ENCODE measurements around the gene GLRA3.
"Not testable (repeated sequence)": the region's sequence is repeated elsewhere in the genome, so short reads cannot be mapped to it uniquely, and the experiment has no call there.

GLRA3 gene

DNA sequence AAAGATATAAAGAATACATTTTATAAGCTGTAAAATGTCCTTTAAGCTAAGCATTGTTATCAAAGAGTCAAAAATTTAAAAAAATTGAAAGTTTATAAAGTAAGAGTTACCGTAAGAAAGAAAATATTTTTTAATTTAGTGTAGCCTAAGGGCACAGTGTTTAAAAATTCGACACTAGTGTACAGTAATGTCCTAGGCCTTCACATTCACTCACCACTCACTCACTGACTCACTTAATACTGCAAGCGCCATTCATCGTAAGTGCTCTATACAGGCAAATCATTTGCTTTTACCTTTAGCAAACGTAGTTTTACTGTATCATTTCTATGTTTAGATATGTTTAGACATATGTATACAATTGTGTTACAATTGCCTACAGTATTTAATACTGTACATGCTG lies 20.2 kb downstream of the GLRA3 start:
- DNase-seq, result no peak

DNA sequence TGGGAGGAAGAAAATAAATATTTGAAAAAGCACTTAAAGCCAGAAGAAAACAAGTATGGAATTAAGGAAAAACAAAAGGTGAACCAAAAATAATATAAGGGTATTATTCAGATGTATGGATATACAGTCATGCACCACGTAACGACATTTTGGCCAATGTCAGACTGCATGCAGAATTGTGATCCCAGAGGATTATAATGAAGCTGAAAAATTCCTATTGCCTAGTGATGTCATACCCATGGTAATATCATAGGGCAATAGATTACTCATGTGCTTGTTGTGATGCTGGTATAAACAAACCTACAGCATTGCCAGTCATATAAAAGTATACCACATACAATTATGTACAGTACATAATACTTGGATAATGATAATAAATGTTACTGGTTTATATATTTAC lies 20.9 kb downstream of the GLRA3 start:
- no peak for DNase-seq

DNA sequence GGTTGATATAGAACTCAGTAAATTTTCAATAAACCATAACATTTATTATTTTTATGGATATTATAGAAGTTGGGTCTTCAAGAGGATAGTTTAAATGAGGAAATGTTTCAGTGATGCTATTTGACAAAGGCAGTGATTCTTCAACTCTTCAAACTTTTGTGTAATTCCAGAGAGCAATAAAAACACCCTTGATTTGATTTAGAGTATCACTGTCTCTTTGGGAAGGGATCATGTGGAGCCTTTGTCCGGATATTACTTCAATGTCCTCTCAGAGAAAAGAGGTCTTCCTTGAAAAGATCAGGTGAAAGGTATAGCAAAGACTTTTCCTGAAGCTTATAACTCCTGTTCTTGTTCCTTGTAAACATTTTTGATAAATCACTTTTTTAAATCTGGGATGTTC lies 23.3 kb downstream of the GLRA3 start:
- no peak for DNase-seq

DNA sequence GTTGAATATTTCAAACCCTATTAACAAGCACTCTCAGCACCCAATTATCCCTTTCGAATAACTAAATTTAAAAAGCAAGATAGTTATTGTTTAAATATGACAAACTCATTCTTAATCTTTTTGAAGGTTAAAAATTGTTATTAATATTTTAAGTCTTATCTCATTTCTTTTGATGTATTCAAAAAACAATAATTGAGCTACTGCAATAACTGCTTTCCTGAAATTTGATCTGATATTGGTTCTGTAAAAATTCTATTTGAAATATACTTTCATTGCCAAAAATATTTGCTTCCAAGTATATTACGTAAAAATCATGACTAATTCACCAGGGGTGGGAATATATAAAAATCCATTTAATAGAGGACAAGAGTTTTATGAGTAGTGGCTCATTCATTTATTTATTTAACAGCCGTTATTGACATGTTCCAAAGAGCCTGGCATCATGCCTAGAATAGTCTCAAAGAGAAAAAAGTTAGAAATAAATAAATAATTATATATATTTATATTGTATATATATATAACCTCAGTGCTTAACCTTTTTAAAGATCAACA lies 34.4 kb downstream of the GLRA3 start:
- no peak for DNase-seq

DNA sequence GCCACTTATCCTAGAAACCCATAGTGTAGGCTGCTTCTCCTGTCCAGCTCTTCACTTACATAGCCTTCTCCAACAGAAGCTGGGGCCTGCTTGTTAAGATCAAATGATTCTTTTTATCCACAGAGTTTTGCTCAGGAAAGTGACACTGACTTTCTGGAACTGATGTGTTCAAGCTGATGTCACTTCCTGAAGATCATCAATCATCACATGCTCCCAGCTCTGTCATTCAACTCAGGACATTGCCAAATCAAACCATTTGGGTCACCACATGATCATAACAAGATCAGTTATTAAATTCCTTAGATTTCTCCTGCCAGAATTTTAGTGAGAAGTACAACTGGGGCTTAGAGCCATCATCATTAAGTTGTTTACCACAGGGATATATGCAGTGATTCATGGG lies 39.4 kb downstream of the GLRA3 start:
- no peak for DNase-seq

DNA sequence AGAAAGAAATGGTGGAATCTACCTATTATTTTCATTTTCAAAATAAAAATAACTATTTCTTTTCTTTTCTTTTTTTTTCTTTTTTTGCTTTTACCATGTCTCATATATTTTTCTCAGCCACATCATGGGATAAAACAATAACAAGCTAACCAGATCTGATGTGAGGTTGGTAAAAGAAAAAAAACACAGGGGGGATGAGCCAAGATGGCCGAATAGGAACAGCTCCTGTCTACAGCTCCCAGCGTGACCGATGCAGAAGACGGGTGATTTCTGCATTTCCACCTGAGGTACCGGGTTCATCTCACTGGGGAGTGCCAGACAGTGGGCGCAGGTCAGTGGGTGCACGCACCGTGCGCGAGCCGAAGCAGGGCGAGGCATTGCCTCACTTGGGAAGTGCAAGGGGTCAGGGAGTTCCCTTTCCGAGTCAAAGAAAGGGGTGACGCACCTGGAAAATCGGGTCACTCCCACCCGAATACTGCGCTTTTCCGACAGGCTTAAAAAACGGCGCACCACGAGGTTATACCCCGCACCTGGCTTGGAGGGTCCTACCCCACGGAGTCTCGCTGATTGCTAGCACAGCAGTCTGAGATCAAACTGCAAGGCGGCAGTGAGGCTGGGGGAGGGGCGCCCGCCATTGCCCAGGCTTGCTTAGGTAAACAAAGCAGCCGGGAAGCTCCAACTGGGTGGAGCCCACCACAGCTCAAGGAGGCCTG lies 50.6 kb downstream of the GLRA3 start:
- DNase-seq, result not testable (repeated sequence)

DNA sequence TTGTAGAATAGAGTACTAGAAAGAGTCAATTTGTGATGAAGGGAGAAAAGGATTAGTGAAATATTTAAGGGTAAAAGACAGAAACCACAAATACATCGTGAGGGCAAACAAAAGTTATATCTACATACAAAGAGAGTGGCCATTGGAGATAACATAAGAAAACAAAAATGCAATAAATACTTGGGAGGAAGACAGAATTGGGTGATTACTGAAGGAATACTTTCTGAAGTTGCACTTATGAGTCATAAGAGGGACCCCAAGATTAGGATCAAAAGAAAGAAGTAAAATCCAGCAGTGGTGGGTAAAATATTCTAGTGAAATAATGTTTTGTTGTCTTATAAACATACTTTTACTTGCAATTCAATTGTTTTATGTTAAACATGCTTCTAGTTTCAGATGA lies 53.7 kb downstream of the GLRA3 start:
- no peak for DNase-seq

DNA sequence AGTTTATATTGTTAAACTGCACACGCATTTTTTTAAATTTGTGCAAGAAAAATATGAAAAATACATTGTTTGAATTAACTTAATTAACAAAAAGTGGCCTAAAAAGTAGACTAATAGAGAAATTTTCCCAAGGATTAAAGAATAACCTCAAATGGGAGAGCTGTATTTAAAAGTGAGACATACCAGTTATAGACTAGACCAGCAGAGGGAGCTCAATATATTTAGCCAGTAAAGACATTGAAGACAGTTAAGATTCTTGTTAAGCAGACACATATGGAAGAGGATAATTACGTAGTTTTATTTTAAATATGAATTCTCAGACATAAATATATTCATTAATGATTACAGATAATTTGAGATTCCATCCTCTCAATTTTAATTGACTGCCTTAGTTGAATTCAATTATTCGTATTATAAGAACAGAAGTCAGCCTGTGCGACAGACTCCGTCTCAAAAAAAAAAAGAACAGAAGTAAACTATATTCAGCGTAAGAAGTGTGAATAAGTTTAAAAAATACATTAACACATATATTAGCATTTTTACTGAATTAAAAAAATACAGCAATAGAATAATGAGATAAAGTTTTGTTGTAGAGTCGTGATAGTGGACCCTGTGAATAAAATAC lies 64.8 kb downstream of the GLRA3 start:
- DNase-seq, result no peak

DNA sequence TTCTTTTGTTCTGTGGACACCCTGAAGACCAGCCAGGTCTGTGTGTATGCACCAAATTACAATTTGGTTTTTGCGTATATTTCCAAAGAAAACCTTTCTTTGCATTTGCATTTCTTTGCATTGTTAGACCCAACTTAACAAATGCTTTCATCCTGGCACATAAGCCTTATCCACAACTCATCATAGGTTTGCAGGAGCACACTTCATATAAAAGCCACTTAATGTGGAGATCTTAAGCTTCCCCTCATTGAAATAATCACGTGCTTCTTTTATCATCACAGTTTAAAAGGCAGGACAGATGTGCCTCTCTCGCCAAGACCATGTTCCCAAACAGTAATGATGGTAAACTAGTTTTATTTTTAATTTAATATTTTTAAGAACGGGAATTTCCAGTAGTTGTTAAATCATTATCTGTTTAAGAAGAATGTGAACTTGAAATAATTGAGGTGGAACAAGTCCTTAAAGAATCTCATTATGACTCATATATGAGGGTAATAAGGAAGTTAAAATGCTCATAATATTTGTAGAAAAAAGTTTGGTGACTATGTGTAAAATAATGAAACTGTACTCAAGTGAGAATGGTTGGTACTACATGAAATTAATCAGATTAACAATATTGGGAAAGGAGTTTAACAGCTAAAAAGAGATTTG lies 65.5 kb downstream of the GLRA3 start:
- DNase-seq, result no peak

DNA sequence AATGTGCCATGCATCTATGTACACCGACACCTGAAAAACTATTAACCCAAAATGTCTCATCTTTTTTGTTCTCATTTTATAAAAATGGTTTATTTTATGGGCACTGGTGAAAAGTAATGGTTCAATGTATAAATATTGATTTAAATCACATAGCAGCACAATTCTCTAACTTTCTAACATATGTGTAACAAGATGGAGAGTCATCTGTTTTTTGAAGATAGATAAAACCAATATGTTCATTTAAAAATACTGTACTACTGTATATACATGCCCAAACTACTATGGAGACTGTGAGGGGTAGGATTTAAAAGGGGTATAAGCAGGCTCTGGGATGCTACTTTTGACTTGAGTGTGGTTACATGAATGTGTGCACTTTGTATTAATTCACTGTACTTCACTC lies 67.6 kb downstream of the GLRA3 start:
- DNase-seq, result no peak

DNA sequence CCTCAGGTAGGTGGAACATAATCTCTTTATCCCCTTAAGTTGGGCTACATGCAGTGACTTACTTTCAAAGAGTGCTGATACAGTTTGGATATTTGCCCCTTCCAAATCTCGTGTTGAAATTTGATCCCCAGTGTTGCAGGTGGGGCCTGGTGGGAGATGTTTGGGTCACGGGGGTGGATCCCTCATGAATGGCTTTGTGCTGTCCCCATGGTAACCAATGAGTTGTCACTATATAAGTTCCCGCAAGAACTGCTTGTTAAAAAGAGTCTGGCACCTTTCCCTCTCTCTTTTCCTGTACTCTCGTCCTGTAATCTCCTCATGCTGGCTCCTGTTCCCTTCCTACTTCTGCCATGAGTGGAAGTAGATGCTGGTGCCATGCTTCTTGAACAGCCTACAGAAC lies 71.3 kb downstream of the GLRA3 start:
- no peak for DNase-seq

DNA sequence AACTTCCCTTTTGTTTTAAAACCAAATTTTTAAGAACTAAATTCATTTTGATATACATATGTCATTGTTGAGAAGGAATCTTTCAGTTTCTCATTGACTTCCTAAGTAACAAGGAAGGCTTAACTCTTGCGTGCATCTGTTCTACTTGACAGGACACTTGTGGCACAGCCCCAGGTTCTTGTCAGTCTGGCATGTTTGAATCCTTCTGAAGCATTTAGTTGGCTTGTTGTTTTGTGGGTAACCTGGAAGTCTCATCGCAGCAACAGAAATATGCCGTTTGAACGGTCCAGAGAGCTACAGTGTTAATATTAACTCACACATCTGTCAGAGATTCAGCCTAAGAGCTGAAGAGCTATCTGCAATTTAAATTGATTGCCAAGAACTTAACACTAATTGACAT lies 76.0 kb downstream of the GLRA3 start:
- no peak for DNase-seq

DNA sequence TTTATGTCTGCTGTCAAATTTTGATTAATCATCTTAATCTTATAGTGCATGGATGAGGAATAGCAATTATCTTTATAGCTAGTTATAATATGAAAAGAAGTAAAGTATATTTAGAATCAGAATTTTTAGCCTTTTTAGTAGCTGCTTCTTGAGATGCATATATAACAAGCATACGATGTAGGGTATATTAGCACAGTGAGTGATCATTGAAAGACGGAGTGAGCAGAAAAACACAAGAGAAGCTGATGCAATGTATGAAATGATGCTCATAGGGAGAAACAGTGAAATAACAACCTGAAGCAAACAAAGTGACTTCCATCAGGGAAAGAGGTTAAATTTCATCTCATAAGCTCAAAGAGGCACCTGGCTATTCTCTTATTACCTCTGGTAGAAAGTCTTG lies 77.0 kb downstream of the GLRA3 start:
- DNase-seq, result no peak

DNA sequence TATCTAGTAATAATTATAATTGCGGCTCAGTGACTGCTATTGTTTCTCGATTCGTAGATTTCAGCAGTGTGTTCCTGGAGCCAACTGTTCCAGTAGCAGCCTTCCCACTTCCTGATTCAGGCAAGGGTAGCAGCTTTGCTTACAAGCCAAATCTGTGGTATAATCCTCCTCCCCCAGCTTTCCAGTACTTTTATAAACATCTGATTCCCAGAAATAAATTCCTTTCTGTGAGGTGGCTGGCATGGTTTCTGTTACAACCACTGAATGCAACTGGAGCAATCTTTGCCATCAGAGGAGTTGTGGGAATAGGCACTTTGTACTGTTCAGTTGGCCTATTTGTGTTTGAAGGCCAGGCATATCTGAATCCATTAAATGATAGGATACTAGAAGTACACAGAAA lies 80.0 kb downstream of the GLRA3 start:
- DNase-seq, result no peak

DNA sequence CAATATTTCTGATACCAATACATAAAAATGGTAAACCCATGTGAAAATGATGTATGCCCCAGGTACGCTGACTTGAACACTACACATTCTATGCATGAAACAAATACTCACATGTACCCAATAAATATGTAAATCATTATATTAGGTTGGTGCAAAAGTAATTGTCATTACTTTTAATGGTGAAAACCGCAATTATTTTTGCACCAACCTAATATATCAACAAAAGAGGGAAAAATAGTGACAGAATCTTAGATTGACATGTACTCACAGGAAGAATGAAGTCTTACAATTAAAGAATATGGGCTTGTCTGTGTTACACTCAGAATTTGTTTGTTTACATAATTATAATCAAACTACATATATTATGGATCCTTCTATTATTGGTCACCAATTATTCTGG lies 82.3 kb downstream of the GLRA3 start:
- no peak for DNase-seq

DNA sequence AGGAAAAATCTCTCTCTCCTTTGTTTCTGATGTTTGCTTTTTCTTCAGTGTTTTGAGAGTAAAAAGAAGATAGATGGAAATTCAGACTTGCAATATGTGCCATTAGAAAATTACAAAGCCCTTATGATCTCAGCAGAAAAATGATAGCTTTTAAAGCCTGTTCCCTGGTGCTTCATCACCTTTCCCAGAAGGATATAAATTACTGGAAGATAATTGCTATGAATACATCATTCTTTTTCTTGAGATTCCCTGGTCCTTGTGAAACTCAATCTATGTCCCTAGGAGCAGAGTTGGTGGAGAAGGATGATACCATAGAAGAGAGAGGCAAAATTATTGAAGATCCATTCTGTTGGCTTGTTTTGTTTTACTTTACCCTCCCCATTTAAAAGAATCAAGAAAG lies 86.5 kb downstream of the GLRA3 start:
- DNase-seq, result no peak

DNA sequence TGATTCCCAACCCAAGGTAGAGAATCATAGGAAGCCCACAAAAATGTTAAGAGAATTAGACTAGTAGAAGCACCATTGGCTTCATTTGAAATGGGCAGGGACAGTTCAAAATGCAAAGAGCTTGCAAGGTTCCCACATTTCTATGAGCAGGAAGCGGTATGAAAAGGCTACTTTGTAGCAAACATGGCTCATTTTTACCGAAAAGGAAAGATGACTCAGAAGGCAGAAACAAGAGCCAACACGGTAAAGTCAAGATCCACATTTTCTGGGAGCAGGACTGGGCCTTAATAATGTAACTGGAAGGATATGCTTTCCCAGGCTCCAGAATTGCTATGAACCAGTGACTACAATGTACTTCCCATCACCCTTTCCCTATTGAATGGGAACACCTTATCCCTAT lies 89.5 kb downstream of the GLRA3 start:
- no peak for DNase-seq

DNA sequence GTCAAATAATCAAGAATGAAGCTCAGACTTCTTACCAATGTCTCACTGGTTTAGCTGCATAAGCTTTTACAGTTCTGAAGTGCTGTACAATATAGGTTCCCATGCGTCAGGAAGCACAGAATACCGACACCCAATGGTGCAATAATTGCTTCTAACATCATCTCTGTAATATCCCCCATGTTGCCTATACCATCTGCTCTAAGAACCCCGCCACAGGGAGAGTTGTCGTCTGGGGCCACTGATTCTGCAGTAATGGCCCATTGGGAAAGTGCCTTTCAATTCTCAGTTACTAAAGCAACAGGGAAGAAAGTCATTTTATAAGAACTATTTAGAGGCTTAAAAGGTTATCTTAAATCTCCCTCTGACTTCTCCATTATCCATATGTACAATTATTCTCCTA lies 94.9 kb downstream of the GLRA3 start:
- no peak for DNase-seq

DNA sequence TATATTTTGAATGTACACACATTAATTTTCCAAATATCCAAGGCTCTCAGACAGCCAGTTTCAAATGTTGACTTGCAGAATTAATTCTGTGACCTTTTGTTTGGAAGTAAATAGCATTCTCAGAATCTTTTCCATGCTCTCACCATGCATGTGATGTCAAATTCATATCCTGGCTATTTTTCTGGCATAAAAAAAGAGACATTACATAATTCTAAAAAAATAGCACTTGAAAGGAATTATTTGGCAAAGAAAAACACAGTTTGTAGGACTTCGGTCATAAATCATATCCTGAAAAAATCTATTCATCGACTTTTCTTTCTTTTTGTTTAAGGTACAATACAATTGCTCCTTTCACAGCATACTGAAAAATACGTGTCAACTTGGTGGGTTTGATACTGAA lies 111.2 kb downstream of the GLRA3 start:
- no peak for DNase-seq

DNA sequence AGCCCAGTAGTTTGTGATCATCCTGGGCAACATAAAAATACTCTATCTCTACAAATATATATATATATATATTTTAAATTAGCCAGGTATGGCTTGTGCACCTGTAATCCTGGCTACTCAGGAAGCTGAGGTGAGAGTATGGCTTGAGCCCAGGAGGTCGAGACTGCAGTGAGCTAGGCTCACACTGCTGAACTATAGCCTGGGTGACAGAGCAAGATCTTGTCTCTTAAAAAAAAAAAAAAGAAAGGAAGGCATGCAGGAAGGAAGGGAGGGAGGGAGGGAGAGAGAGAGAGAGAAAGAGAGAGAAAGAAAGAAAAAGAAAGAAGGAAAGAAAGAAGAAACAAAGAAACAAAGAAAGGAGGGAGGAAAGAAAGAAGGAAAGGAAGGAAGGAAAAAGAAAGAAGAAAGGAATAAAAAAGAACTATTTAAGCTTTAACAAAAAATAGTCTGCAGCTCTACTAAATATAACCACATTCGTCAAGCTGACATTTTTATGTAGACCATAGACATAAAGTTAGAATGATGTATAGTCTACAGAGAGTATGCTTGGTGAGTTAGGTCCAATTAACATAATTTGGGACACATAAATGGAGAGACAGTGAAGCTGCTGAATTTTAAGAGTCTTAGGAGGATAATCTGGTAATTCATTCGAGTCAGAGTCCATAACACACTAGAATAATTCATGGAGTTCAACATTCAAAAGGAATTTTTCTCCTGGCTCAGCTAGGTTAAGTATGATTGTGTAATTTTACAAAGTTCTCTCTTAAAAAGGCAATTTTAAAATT lies 111.9 kb downstream of the GLRA3 start:
- DNase-seq, result no peak

DNA sequence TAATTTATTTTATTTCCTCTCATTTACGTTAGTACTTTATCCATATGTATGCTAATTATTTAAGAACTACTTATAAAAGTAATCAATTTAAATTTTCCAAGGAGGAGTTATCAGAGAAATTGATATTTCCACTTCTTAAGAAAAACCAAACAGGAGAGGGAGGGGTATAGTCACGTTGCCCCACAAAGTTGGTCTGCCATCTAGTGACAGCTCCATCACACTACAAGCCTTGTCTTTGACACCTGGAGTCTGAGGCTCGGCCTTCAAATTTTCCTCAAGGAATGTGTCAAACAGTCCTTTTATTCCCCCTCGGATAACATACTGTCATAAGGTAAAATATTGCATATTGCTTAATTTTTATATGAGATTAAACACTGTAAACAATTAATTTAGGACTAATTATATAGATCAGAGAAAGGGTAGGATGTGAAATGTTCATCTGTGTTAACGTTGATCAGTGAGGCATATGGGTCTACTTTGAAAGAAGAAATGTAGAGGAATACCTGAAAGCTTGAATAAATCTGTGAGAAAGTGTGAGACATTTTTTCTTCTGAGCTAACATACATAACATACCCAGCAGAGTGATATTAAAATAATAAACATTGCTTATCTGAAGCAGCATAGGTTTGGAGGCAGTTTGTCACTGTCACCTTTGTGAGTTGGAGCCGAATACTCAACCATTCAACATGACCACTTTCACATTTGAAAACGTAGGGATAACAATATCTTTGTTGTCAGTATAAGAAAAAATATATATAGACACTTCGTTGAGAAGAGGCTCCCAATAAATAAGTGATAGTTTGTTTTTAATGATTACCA lies 114.4 kb downstream of the GLRA3 start:
- DNase-seq, result peak; percentile 2 to 9

DNA sequence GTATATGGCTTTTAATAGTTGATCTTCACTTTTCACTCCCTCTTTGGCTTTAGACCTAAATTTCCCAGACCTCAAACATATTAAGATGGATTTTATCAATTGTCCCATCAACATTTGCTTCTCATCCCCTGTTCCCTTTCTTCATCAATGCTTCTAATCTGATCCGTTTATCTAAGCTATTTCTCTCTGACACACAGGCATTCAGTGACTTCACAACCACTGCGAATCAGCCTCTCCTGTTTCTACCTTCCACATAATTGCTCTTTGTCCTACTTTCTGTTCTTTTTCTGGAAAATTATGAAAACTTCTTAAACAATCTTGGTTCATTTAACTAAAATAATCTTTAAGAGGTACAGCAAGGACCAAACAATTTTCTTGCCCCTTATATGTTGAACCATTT lies 115.2 kb downstream of the GLRA3 start:
- DNase-seq, result no peak

DNA sequence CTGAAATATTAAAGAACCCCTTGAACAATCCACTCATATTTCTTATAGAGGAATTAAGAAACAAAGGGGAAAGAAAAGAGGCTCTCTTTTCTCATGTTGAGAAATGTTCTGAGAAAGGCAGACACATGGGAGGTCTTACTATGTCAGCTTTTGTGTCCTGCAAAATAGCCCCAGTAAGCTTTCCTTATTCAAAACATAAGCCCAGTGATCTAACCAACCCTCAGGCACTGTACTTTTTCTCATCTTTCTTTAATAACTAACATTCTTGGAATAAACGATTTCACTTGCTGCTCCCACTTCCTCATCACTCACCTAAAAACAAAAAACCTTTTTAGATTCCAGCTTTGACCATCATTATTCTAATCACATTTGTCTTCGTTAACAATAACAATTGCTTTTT lies 115.9 kb downstream of the GLRA3 start:
- no peak for DNase-seq

Measured in CD4-positive, alpha-beta T cell treated with Interleukin-1 beta for 1 hour (primary cell).